HepG2 (cell line): Measurements from ENCODE around the gene TRNP1.

Source experiments
- CREB1 ChIP-seq, 2 experiments: fragments of 450-650 bp in 1 of 2; IDR thresholded peaks; 2 replicates each; pipeline ENCODE4 v1.6.1; 2016 to 2017; ENCODE audit warnings: control low read depth in 1 of 2, mild to moderate bottlenecking in 1 of 2, missing compliant biosample characterization in 1 of 2, missing genetic modification characterization in 1 of 2
- MAFK ChIP-seq, 2 experiments: IDR thresholded peaks in 1 of 2; conservative IDR thresholded peaks in 1 of 2; 2 replicates each; pipeline ENCODE4 v1.6.1; 2011; ENCODE audit warnings: improper control_type of control experiment in 2 of 2, low read length in 2 of 2
- TF ChIP-seq, protein P1 (sequence below): IDR thresholded peaks from 2 replicates; pipeline ENCODE4 v1.6.1; 2016; ENCODE audit warnings: missing compliant biosample characterization, missing genetic modification reagents, borderline replicate concordance
- TF ChIP-seq, protein P2 (sequence below): sonication (generic); formaldehyde crosslinking; IDR thresholded peaks from 2 replicates; pipeline ENCODE4 v1.4.0; 2020; ENCODE audit warnings: missing genetic modification reagents, mild to moderate bottlenecking, borderline replicate concordance

DNA sequence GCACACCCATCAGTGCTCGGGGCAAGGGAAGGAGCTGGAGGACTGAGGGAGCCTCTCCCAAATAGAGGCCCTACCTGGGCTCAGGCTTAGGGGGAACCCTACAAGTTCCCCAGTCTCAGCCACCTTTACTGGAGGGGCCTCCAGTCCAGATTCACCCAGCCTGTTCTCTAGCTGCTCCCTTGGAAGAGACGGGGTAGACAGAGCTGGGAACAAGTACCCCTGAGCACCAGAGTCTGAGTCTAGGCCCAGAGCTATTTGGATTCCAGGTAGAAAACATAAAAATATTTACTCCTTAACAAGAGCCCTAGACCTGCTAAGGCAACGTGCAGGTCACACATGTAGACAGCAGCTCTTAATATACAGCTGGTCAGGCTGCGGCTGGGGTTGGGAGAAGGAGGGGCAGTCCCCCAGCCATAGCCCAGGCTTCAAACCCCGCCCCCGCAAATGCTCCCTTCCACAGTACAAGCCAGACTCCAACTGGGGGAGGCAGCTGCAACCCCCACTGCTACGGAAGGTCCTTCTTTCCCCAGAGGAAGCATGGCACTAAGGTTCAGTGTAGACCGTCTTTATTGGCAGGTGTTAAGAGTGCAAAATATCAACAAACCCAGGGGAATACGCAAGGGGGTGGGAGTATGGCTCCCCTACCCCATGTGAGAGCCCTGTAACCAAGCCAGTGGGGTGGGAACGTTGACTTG, 11.1 kb downstream of the TRNP1 start:
- TF ChIP-seq, protein P1, sequence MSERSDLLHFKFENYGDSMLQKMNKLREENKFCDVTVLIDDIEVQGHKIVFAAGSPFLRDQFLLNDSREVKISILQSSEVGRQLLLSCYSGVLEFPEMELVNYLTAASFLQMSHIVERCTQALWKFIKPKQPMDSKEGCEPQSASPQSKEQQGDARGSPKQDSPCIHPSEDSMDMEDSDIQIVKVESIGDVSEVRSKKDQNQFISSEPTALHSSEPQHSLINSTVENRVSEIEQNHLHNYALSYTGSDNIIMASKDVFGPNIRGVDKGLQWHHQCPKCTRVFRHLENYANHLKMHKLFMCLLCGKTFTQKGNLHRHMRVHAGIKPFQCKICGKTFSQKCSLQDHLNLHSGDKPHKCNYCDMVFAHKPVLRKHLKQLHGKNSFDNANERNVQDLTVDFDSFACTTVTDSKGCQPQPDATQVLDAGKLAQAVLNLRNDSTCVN (CRISPR knock-in tag): no peak
- TF ChIP-seq, protein P2, sequence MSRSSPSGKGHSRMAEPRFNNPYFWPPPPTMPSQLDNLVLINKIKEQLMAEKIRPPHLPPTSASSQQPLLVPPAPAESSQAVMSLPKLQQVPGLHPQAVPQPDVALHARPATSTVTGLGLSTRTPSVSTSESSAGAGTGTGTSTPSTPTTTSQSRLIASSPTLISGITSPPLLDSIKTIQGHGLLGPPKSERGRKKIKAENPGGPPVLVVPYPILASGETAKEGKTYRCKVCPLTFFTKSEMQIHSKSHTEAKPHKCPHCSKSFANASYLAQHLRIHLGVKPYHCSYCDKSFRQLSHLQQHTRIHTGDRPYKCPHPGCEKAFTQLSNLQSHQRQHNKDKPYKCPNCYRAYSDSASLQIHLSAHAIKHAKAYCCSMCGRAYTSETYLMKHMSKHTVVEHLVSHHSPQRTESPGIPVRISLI: no peak
- TF ChIP-seq CREB1 (IDR thresholded peaks at IDR 0.05) (no peak), CREB1 (CRISPR knock-in tag; IDR thresholded peaks at IDR 0.05) (no peak), MAFK (conservative IDR thresholded peaks at IDR 0.05 in 1 of 2, IDR thresholded peaks at IDR 0.05 in 1 of 2; ENCODE audit: low read length in 2 of 2) (no peak)
